HG03060 (cell line): Measurements from ENCODE around the gene PTPRK.

Experiments used
- ATAC-seq: cut with Tn5 transposase; IDR thresholded peaks from one replicate; pipeline ENCODE4 v1.9.1; 2021; ENCODE audit warnings: low read depth, moderate number of reproducible peaks; ENCODE audit not compliant: unreplicated experiment

PTPRK gene

GRCh38 chr6:128161839-128162238 is 358.6 kb downstream of the PTPRK start:
- ATAC-seq: no peak

- ATAC-seq: no peak
Observed at GRCh38 chr6:128161263-128161662, 359.1 kb downstream of the PTPRK start.

GRCh38 chr6:128158496-128158895 is 361.9 kb downstream of the PTPRK start:
- ATAC-seq: no peak

- no peak for ATAC-seq
Observed at GRCh38 chr6:128156321-128157111, 363.9 kb downstream of the PTPRK start.

- no peak for ATAC-seq
Observed at GRCh38 chr6:128155826-128156225, 364.6 kb downstream of the PTPRK start.

GRCh38 chr6:128152551-128152950 is 367.8 kb downstream of the PTPRK start:
- ATAC-seq: no peak

- ATAC-seq: no peak
Observed at GRCh38 chr6:128150376-128150775, 370.0 kb downstream of the PTPRK start.

GRCh38 chr6:128149796-128150195 is 370.6 kb downstream of the PTPRK start:
- no peak for ATAC-seq

- no peak for ATAC-seq
Observed at GRCh38 chr6:128144320-128144719, 376.1 kb downstream of the PTPRK start.

GRCh38 chr6:128141932-128142331 is 378.5 kb downstream of the PTPRK start:
- no peak for ATAC-seq

GRCh38 chr6:128139519-128139918 is 380.9 kb downstream of the PTPRK start:
- no peak for ATAC-seq

GRCh38 chr6:128138694-128139093 is 381.7 kb downstream of the PTPRK start:
- ATAC-seq: no peak

GRCh38 chr6:128135325-128135724 is 385.1 kb downstream of the PTPRK start:
- ATAC-seq: no peak

- ATAC-seq: no peak
Observed at GRCh38 chr6:128131566-128131965, 388.8 kb downstream of the PTPRK start.

GRCh38 chr6:128131036-128131435 is 389.4 kb downstream of the PTPRK start:
- ATAC-seq: no peak

- ATAC-seq: no peak
Observed at GRCh38 chr6:128129679-128130078, 390.7 kb downstream of the PTPRK start.

GRCh38 chr6:128127650-128128049 is 392.7 kb downstream of the PTPRK start:
- no peak for ATAC-seq

- ATAC-seq: no peak
Observed at GRCh38 chr6:128124713-128125112, 395.7 kb downstream of the PTPRK start.

- no peak for ATAC-seq
Observed at GRCh38 chr6:128121610-128122009, 398.8 kb downstream of the PTPRK start.

GRCh38 chr6:128121190-128121589 is 399.2 kb downstream of the PTPRK start:
- no peak for ATAC-seq

- no peak for ATAC-seq
Observed at GRCh38 chr6:128118401-128118800, 402.0 kb downstream of the PTPRK start.

- ATAC-seq: no peak
Observed at GRCh38 chr6:128117916-128118315, 402.5 kb downstream of the PTPRK start.

- ATAC-seq: no peak
Observed at GRCh38 chr6:128114164-128114563, 406.2 kb downstream of the PTPRK start.
